H1 (cell line): ENCODE data around the gene GTF2F2. TPM values are rescaled to one million over a fixed set of nuclear protein-coding genes. Genes with fewer than 3 reads are reported as not detected.

ENCODE experiments used
- POLR2A ChIP-seq, 2 experiments: IDR thresholded peaks; 1 replicate in 1 of 2; 2 replicates in 1 of 2; pipeline ENCODE4 v1.6.1; 2011; ENCODE audit warnings: low read depth in 2 of 2, low read length in 2 of 2, mild to moderate bottlenecking in 2 of 2; ENCODE audit errors: control extremely low read depth in 1 of 2
- RBBP5 ChIP-seq: IDR thresholded peaks from 2 replicates; pipeline ENCODE4 v1.7.1; 2012; ENCODE audit warnings: low read depth, mild to moderate bottlenecking, inconsistent platforms, low read length, moderate library complexity, borderline replicate concordance
- RXRA ChIP-seq: IDR thresholded peaks from 2 replicates; pipeline ENCODE4 v1.6.1; 2011; ENCODE audit warnings: low read depth, mild to moderate bottlenecking, low read length, moderate library complexity; ENCODE audit not compliant: insufficient read depth
- ZNF274 ChIP-seq: IDR thresholded peaks from 2 replicates; pipeline ENCODE4 v1.7.0; 2012; ENCODE audit warnings: low read length, borderline replicate concordance; ENCODE audit errors: extremely low read depth
- polyA plus RNA-seq, 7 experiments: library from polyadenylated mRNA; depleted of rRNA in 3 of 7; stranded (reverse) in 5 of 7; unstranded in 2 of 7; fragments of >200 nt in 5 of 7; fragments of 200-250 nt in 2 of 7; gene quantifications; 1 replicate in 5 of 7; 2 replicates in 1 of 7; 4 replicates in 1 of 7; pipeline versions ENCODE4 v1.2.1 to v1.2.3, GENCODE V29; 2011 to 2013; ENCODE audit warnings: missing spikeins in 2 of 7, mixed read lengths in 2 of 7
- total RNA-seq: library from RNA; stranded (reverse); fragmentation: NEBNext Ultra II Directional; extraction: Animal tissue kit (Norgen Biotek cat#: 25700); gene quantifications from 2 replicates; pipeline ENCODE4 v1.2.1, GENCODE V29; 2021
- TF ChIP-seq, protein P1 (sequence below): fragments of 300-600 bp; sonication (generic); IDR thresholded peaks from 2 replicates; pipeline ENCODE4 v1.7.1; 2012; ENCODE audit warnings: low read length, moderate library complexity, mild to moderate bottlenecking, inconsistent platforms; ENCODE audit not compliant: insufficient replicate concordance
- TF ChIP-seq, protein P2 (sequence below), 3 experiments: IDR thresholded peaks; 1 replicate in 2 of 3; 2 replicates in 1 of 3; pipeline versions ENCODE4 v1.5.1 to v1.6.1; 2011; ENCODE audit warnings: low read length in 3 of 3, mild to moderate bottlenecking in 3 of 3, inconsistent platforms in 2 of 3, low read depth in 1 of 3, moderate library complexity in 1 of 3; ENCODE audit not compliant: insufficient read depth in 1 of 3; ENCODE audit errors: control extremely low read depth in 1 of 3
- TF ChIP-seq, protein P3 (sequence below): IDR thresholded peaks from 2 replicates; pipeline ENCODE4 v1.6.1; 2012; ENCODE audit warnings: inconsistent platforms
- TF ChIP-seq, protein P4 (sequence below): IDR thresholded peaks from 2 replicates; pipeline ENCODE4 v1.6.1; 2011; ENCODE audit warnings: low read depth, mild to moderate bottlenecking, low read length; ENCODE audit not compliant: insufficient read depth

Gene GTF2F2
- total and polyA plus RNA-seq, 2 of the 8 experiments (the other 6 are each of a cell fraction or from before 2014, with no cell fraction given): 10.8 to 31.1 TPM

DNA sequence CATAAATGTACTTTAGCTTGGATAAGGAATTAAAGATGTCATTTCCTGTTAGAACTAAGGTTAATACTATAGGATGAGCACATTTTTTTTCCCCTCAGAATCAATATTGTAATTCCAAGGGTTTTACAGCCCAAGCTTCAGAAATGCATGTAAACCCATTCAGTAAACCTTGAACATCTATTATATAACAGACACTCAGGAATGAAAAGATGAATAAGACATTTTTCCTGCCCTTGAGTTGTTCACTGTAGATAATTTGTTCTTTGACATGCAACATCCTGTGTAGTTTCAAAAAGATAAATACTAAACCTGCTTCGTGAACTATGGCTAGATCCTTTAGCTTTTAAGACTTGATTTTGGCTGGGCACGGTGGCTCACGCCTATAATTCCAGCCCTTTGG is 102.2 kb downstream of the GTF2F2 start (continued):
- TF ChIP-seq, protein P1, sequence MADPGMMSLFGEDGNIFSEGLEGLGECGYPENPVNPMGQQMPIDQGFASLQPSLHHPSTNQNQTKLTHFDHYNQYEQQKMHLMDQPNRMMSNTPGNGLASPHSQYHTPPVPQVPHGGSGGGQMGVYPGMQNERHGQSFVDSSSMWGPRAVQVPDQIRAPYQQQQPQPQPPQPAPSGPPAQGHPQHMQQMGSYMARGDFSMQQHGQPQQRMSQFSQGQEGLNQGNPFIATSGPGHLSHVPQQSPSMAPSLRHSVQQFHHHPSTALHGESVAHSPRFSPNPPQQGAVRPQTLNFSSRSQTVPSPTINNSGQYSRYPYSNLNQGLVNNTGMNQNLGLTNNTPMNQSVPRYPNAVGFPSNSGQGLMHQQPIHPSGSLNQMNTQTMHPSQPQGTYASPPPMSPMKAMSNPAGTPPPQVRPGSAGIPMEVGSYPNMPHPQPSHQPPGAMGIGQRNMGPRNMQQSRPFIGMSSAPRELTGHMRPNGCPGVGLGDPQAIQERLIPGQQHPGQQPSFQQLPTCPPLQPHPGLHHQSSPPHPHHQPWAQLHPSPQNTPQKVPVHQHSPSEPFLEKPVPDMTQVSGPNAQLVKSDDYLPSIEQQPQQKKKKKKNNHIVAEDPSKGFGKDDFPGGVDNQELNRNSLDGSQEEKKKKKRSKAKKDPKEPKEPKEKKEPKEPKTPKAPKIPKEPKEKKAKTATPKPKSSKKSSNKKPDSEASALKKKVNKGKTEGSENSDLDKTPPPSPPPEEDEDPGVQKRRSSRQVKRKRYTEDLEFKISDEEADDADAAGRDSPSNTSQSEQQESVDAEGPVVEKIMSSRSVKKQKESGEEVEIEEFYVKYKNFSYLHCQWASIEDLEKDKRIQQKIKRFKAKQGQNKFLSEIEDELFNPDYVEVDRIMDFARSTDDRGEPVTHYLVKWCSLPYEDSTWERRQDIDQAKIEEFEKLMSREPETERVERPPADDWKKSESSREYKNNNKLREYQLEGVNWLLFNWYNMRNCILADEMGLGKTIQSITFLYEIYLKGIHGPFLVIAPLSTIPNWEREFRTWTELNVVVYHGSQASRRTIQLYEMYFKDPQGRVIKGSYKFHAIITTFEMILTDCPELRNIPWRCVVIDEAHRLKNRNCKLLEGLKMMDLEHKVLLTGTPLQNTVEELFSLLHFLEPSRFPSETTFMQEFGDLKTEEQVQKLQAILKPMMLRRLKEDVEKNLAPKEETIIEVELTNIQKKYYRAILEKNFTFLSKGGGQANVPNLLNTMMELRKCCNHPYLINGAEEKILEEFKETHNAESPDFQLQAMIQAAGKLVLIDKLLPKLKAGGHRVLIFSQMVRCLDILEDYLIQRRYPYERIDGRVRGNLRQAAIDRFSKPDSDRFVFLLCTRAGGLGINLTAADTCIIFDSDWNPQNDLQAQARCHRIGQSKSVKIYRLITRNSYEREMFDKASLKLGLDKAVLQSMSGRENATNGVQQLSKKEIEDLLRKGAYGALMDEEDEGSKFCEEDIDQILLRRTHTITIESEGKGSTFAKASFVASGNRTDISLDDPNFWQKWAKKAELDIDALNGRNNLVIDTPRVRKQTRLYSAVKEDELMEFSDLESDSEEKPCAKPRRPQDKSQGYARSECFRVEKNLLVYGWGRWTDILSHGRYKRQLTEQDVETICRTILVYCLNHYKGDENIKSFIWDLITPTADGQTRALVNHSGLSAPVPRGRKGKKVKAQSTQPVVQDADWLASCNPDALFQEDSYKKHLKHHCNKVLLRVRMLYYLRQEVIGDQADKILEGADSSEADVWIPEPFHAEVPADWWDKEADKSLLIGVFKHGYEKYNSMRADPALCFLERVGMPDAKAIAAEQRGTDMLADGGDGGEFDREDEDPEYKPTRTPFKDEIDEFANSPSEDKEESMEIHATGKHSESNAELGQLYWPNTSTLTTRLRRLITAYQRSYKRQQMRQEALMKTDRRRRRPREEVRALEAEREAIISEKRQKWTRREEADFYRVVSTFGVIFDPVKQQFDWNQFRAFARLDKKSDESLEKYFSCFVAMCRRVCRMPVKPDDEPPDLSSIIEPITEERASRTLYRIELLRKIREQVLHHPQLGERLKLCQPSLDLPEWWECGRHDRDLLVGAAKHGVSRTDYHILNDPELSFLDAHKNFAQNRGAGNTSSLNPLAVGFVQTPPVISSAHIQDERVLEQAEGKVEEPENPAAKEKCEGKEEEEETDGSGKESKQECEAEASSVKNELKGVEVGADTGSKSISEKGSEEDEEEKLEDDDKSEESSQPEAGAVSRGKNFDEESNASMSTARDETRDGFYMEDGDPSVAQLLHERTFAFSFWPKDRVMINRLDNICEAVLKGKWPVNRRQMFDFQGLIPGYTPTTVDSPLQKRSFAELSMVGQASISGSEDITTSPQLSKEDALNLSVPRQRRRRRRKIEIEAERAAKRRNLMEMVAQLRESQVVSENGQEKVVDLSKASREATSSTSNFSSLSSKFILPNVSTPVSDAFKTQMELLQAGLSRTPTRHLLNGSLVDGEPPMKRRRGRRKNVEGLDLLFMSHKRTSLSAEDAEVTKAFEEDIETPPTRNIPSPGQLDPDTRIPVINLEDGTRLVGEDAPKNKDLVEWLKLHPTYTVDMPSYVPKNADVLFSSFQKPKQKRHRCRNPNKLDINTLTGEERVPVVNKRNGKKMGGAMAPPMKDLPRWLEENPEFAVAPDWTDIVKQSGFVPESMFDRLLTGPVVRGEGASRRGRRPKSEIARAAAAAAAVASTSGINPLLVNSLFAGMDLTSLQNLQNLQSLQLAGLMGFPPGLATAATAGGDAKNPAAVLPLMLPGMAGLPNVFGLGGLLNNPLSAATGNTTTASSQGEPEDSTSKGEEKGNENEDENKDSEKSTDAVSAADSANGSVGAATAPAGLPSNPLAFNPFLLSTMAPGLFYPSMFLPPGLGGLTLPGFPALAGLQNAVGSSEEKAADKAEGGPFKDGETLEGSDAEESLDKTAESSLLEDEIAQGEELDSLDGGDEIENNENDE: no peak
- TF ChIP-seq, protein P2, sequence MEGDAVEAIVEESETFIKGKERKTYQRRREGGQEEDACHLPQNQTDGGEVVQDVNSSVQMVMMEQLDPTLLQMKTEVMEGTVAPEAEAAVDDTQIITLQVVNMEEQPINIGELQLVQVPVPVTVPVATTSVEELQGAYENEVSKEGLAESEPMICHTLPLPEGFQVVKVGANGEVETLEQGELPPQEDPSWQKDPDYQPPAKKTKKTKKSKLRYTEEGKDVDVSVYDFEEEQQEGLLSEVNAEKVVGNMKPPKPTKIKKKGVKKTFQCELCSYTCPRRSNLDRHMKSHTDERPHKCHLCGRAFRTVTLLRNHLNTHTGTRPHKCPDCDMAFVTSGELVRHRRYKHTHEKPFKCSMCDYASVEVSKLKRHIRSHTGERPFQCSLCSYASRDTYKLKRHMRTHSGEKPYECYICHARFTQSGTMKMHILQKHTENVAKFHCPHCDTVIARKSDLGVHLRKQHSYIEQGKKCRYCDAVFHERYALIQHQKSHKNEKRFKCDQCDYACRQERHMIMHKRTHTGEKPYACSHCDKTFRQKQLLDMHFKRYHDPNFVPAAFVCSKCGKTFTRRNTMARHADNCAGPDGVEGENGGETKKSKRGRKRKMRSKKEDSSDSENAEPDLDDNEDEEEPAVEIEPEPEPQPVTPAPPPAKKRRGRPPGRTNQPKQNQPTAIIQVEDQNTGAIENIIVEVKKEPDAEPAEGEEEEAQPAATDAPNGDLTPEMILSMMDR (IDR thresholded peaks at IDR 0.05; ENCODE audit: control extremely low read depth in 1 of 3, insufficient read depth in 1 of 3, low read depth in 1 of 3, low read length in 3 of 3): no peak
- TF ChIP-seq, protein P3, sequence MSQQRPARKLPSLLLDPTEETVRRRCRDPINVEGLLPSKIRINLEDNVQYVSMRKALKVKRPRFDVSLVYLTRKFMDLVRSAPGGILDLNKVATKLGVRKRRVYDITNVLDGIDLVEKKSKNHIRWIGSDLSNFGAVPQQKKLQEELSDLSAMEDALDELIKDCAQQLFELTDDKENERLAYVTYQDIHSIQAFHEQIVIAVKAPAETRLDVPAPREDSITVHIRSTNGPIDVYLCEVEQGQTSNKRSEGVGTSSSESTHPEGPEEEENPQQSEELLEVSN: no peak
- TF ChIP-seq RBBP5 (no peak), POLR2A (IDR thresholded peaks at IDR 0.05; ENCODE audit: control extremely low read depth in 1 of 2, low read depth in 2 of 2, low read length in 2 of 2) (no peak), RXRA (no peak), ZNF274 (no peak)
- TF ChIP-seq, protein P4, sequence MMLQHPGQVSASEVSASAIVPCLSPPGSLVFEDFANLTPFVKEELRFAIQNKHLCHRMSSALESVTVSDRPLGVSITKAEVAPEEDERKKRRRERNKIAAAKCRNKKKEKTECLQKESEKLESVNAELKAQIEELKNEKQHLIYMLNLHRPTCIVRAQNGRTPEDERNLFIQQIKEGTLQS: no peak
